Neural progenitor cell (in vitro differentiated cells): ENCODE measurements around the gene UCK2. TPM values are rescaled to one million over a fixed set of nuclear protein-coding genes. Genes with fewer than 3 reads are reported as not detected.

Source experiments
- DNase-seq: peaks from one replicate; pipeline ENCODE4 v3.0.0-alpha.2; 2016; ENCODE audit warnings: low spot score
- H2AFZ ChIP-seq: fragments of 200-600 bp; sonication (generic); replicated peaks from 2 replicates; pipeline ENCODE4 v1.6.1; 2016; ENCODE audit warnings: antibody characterized with exemption
- H3F3A ChIP-seq: fragments of 200-600 bp; sonication (generic); 2 replicates; pipeline ENCODE4 v1.6.1; 2016; ENCODE audit warnings: antibody characterized with exemption, low read depth
- H3K27ac ChIP-seq: fragments of 200-600 bp; sonication (generic); 2 replicates; pipeline ENCODE4 v1.5.1; 2016; ENCODE audit warnings: mild to moderate bottlenecking
- H3K27me3 ChIP-seq: fragments of 200-600 bp; sonication (generic); 2 replicates; pipeline ENCODE4 v1.6.1; 2016; ENCODE audit warnings: mild to moderate bottlenecking, moderate library complexity
- H3K36me3 ChIP-seq: fragments of 200-600 bp; sonication (generic); 2 replicates; pipeline ENCODE4 v1.5.1; 2016
- H3K4me1 ChIP-seq: fragments of 200-600 bp; sonication (generic); 2 replicates; pipeline ENCODE4 v1.6.1; 2016; ENCODE audit warnings: mixed run types
- H3K4me2 ChIP-seq: fragments of 200-600 bp; sonication (generic); 2 replicates; pipeline ENCODE4 v1.6.1; 2016
- H3K4me3 ChIP-seq: fragments of 200-600 bp; sonication (generic); 2 replicates; pipeline ENCODE4 v1.5.1; 2016
- H3K79me2 ChIP-seq: fragments of 200-600 bp; sonication (generic); 2 replicates; pipeline ENCODE4 v1.6.1; 2016; ENCODE audit warnings: low read depth
- H3K9ac ChIP-seq: fragments of 200-600 bp; sonication (generic); 2 replicates; pipeline ENCODE4 v1.6.1; 2016
- H3K9me3 ChIP-seq: fragments of 200-600 bp; sonication (generic); 2 replicates; pipeline ENCODE4 v1.5.1; 2016; ENCODE audit warnings: low read depth
- H4K20me1 ChIP-seq: fragments of 200-600 bp; sonication (generic); 2 replicates; pipeline ENCODE4 v1.6.1; 2016; ENCODE audit warnings: low read depth
- H3K27ac Mint-ChIP-seq: 3 replicates; pipeline ENCODE4 v1.8.0; 2021; ENCODE audit warnings: mixed read lengths
- H3K27me3 Mint-ChIP-seq: 2 replicates; pipeline ENCODE4 v1.8.0; 2022; ENCODE audit warnings: low read depth, mild to moderate bottlenecking, inconsistent platforms, moderate library complexity, mixed read lengths; ENCODE audit not compliant: insufficient read depth
- H3K36me3 Mint-ChIP-seq: 3 replicates; pipeline ENCODE4 v1.8.0; 2021; ENCODE audit warnings: mixed read lengths
- H3K4me1 Mint-ChIP-seq: 3 replicates; pipeline ENCODE4 v1.8.0; 2021; ENCODE audit warnings: mixed read lengths
- H3K4me3 Mint-ChIP-seq: 3 replicates; pipeline ENCODE4 v1.8.0; 2021; ENCODE audit warnings: mild to moderate bottlenecking, moderate library complexity, mixed read lengths
- H3K9me3 Mint-ChIP-seq: 3 replicates; pipeline ENCODE4 v1.8.0; 2020; ENCODE audit warnings: mixed read lengths
- CTCF ChIP-seq: fragments of 200-600 bp; sonication (generic); IDR thresholded peaks from 2 replicates; pipeline ENCODE4 v1.5.1; 2017; ENCODE audit warnings: antibody characterized with exemption, mild to moderate bottlenecking
- EZH2 ChIP-seq: fragments of 200-600 bp; sonication (generic); IDR thresholded peaks from 2 replicates; pipeline ENCODE4 v1.6.1; 2017; ENCODE audit warnings: antibody characterized with exemption, mild to moderate bottlenecking, moderate library complexity
- EZH2phosphoT487 ChIP-seq: fragments of 200-600 bp; sonication (generic); IDR thresholded peaks from 2 replicates; pipeline ENCODE4 v1.6.1; 2017; ENCODE audit warnings: antibody characterized with exemption
- total RNA-seq: library from RNA; depleted of rRNA; stranded (reverse); fragments of >200 nt; gene quantifications from 2 replicates; pipeline ENCODE4 v1.2.3, GENCODE V29; 2015; ENCODE audit warnings: low replicate concordance

UCK2 gene
- total RNA-seq, 1 donor from 2014 or later: 43.8 TPM

GRCh38 chr1:165880993-165881392 is 53.6 kb downstream of the UCK2 start:
- Histone ChIP-seq H3K4me3 (no peak overlapping the region), H4K20me1 (peaks cover 39% of the 10 kb centered on the region), H3K36me3 (no peaks in the 10 kb centered on the region), H3K4me2 (no peak overlapping the region), H3K9me3 (peaks cover 11% of the 10 kb centered on the region), H3F3A (no peaks in the 10 kb centered on the region), H2AFZ (no peak overlapping the region), H3K4me1 (peaks cover 19% of the 10 kb centered on the region), H3K27ac (no peak overlapping the region), H3K27me3 (no peaks in the 10 kb centered on the region), H3K79me2 (peaks cover 98% of the 10 kb centered on the region), H3K9ac (no peak overlapping the region)
- no peak for TF ChIP-seq EZH2
- TF ChIP-seq EZH2phosphoT487: no peak
- no peak for TF ChIP-seq CTCF
- Mint-ChIP-seq H3K27ac (no peak overlapping the region), H3K27me3 (peaks cover 2% of the 10 kb centered on the region), H3K4me1 (peaks cover 24% of the 10 kb centered on the region), H3K9me3 (peaks cover 50% of the 10 kb centered on the region), H3K4me3 (no peak overlapping the region), H3K36me3 (peaks cover 50% of the 10 kb centered on the region)
- no peak for DNase-seq

- peaks cover 98% of the 10 kb centered on the region for H3K79me2 ChIP-seq
- H3K27ac ChIP-seq: no peak overlapping the region
- H3K4me1 ChIP-seq: peaks cover 19% of the 10 kb centered on the region
- H3K4me2 ChIP-seq: no peak overlapping the region
- DNase-seq: no peak
- no peak overlapping the region for H3K4me3 ChIP-seq
- peaks cover 24% of the 10 kb centered on the region for H3K4me1 Mint-ChIP-seq
- no peaks in the 10 kb centered on the region for H3K27me3 ChIP-seq
- no peak for TF ChIP-seq EZH2
- TF ChIP-seq CTCF: no peak
- TF ChIP-seq EZH2phosphoT487: no peak
- H2AFZ ChIP-seq: no peak overlapping the region
- peaks cover 50% of the 10 kb centered on the region for H4K20me1 ChIP-seq
- H3K9me3 ChIP-seq: peaks cover 4% of the 10 kb centered on the region
- no peak overlapping the region for H3K4me3 Mint-ChIP-seq
- no peaks in the 10 kb centered on the region for H3K36me3 ChIP-seq
- no peak overlapping the region for H3K9ac ChIP-seq
- H3K27ac Mint-ChIP-seq: no peak overlapping the region
- H3K27me3 Mint-ChIP-seq: peaks cover 2% of the 10 kb centered on the region
- peaks cover 38% of the 10 kb centered on the region for H3K36me3 Mint-ChIP-seq
- H3F3A ChIP-seq: no peaks in the 10 kb centered on the region
- H3K9me3 Mint-ChIP-seq: peaks cover 37% of the 10 kb centered on the region
Measured at GRCh38 chr1:165882168-165882837, 54.9 kb downstream of the UCK2 start.

GRCh38 chr1:165883056-165883455 is 55.6 kb downstream of the UCK2 start:
- peaks cover 32% of the 10 kb centered on the region for H3K36me3 Mint-ChIP-seq
- H4K20me1 ChIP-seq: peaks cover 51% of the 10 kb centered on the region
- TF ChIP-seq CTCF: no peak
- TF ChIP-seq EZH2: no peak
- TF ChIP-seq EZH2phosphoT487: no peak
- no peaks in the 10 kb centered on the region for H3K27me3 ChIP-seq
- H3K4me1 Mint-ChIP-seq: peaks cover 24% of the 10 kb centered on the region
- peaks cover 2% of the 10 kb centered on the region for H3K27me3 Mint-ChIP-seq
- peak overlapping the region; percentile 74 for H3K27ac Mint-ChIP-seq
- H3K9me3 Mint-ChIP-seq: peaks cover 29% of the 10 kb centered on the region
- H2AFZ ChIP-seq: no peak overlapping the region
- DNase-seq: no peak
- H3K4me3 Mint-ChIP-seq: no peak overlapping the region
- H3K36me3 ChIP-seq: no peaks in the 10 kb centered on the region
- H3K79me2 ChIP-seq: peaks cover 98% of the 10 kb centered on the region
- no peak overlapping the region for H3K27ac ChIP-seq
- no peaks in the 10 kb centered on the region for H3K9me3 ChIP-seq
- H3F3A ChIP-seq: no peaks in the 10 kb centered on the region
- H3K4me3 ChIP-seq: no peak overlapping the region
- H3K9ac ChIP-seq: no peak overlapping the region
- H3K4me1 ChIP-seq: peaks cover 19% of the 10 kb centered on the region
- no peak overlapping the region for H3K4me2 ChIP-seq
